CD4-positive, alpha-beta T cell treated with Interleukin-6 at 100 ng/mL for 8 hours (primary cell): ENCODE data around the gene LHX1.

Experiments used
- DNase-seq: peaks from one replicate; pipeline ENCODE4 v3.0.0-alpha.2; 2020; ENCODE audit warnings: mixed read lengths, low spot score

The LHX1 gene

GRCh38 chr17:36972186-36972700, 35.0 kb downstream of the LHX1 start:
- no peak for DNase-seq

GRCh38 chr17:36972905-36973304, 35.6 kb downstream of the LHX1 start:
- no peak for DNase-seq

GRCh38 chr17:36975922-36976515, 38.7 kb downstream of the LHX1 start:
- DNase-seq, result no peak

GRCh38 chr17:36977066-36977465, 39.8 kb downstream of the LHX1 start:
- DNase-seq, result no peak

GRCh38 chr17:36977568-36977967, 40.3 kb downstream of the LHX1 start:
- DNase-seq, result no peak

GRCh38 chr17:36978810-36979564, 41.7 kb downstream of the LHX1 start:
- DNase-seq, result no peak

- no peak for DNase-seq
Observed at GRCh38 chr17:36979565-36979941, 42.3 kb downstream of the LHX1 start.

- DNase-seq, result no peak
Observed at GRCh38 chr17:36980280-36980761, 43.0 kb downstream of the LHX1 start.

- no peak for DNase-seq
Observed at GRCh38 chr17:36983618-36984017, 46.3 kb downstream of the LHX1 start.

- DNase-seq, result no peak
Observed at GRCh38 chr17:36989173-36989572, 51.9 kb downstream of the LHX1 start.

- no peak for DNase-seq
Observed at GRCh38 chr17:36992701-36993100, 55.4 kb downstream of the LHX1 start.

GRCh38 chr17:36993227-36993626, 56.0 kb downstream of the LHX1 start:
- no peak for DNase-seq
